ENCODE measurements around the gene P3H4.

Gene P3H4

GRCh38 chr17:41781404-41782110 is 30.2 kb downstream of the P3H4 start:
- no peak for DNase-seq (ENCODE audit: low read depth in 1 of 2, low spot score in 1 of 2)
- Histone ChIP-seq H3K4me3 (replicated peaks; ENCODE audit: insufficient read depth, low read length) (no peak overlapping the region), H3K27me3 (ENCODE audit: insufficient read depth, poor library complexity, severe bottlenecking) (no peaks in the 10 kb centered on the region), H3K27ac (replicated peaks) (no peak overlapping the region)
- TF ChIP-seq GABPA (IDR thresholded peaks at IDR 0.05; ENCODE audit: low read depth) (no peak), SPI1 (IDR thresholded peaks at IDR 0.05; ENCODE audit: borderline replicate concordance, low read depth) (no peak), CTCF (IDR thresholded peaks at IDR 0.05; ENCODE audit: insufficient read depth, low read length) (no peak), REST (IDR thresholded peaks at IDR 0.05; ENCODE audit: insufficient replicate concordance, low read depth) (no peak), POLR2AphosphoS5 (IDR thresholded peaks at IDR 0.05; ENCODE audit: low read depth) (no peak)

GRCh38 chr17:41779954-41780353 is 31.8 kb downstream of the P3H4 start:
- Histone ChIP-seq H3K27me3 (ENCODE audit: insufficient read depth, poor library complexity, severe bottlenecking) (no peaks in the 10 kb centered on the region), H3K27ac (replicated peaks) (no peak overlapping the region), H3K4me3 (replicated peaks; ENCODE audit: insufficient read depth, low read length) (no peak overlapping the region)
- DNase-seq (ENCODE audit: low read depth in 1 of 2, low spot score in 1 of 2), result no peak
- TF ChIP-seq POLR2AphosphoS5 (IDR thresholded peaks at IDR 0.05; ENCODE audit: low read depth), result no peak
- TF ChIP-seq REST (IDR thresholded peaks at IDR 0.05; ENCODE audit: insufficient replicate concordance, low read depth), result no peak
- TF ChIP-seq GABPA (IDR thresholded peaks at IDR 0.05; ENCODE audit: low read depth), result no peak
- no peak for TF ChIP-seq SPI1 (IDR thresholded peaks at IDR 0.05; ENCODE audit: borderline replicate concordance, low read depth)
- no peak for TF ChIP-seq CTCF (IDR thresholded peaks at IDR 0.05; ENCODE audit: insufficient read depth, low read length)

GRCh38 chr17:41777574-41778188 is 34.1 kb downstream of the P3H4 start:
- DNase-seq (ENCODE audit: low read depth in 1 of 2, low spot score in 1 of 2), result no peak
- no peak for TF ChIP-seq POLR2AphosphoS5 (IDR thresholded peaks at IDR 0.05; ENCODE audit: low read depth)
- TF ChIP-seq SPI1 (IDR thresholded peaks at IDR 0.05; ENCODE audit: borderline replicate concordance, low read depth), result no peak
- TF ChIP-seq REST (IDR thresholded peaks at IDR 0.05; ENCODE audit: insufficient replicate concordance, low read depth), result no peak
- no peak for TF ChIP-seq CTCF (IDR thresholded peaks at IDR 0.05; ENCODE audit: insufficient read depth, low read length)
- TF ChIP-seq GABPA (IDR thresholded peaks at IDR 0.05; ENCODE audit: low read depth), result no peak
- Histone ChIP-seq H3K4me3 (replicated peaks; ENCODE audit: insufficient read depth, low read length) (no peak overlapping the region), H3K27me3 (ENCODE audit: insufficient read depth, poor library complexity, severe bottlenecking) (no peaks in the 10 kb centered on the region), H3K27ac (replicated peaks) (no peak overlapping the region)

Measured in HL-60 (cell line).